Pancreas (tissue), 10 donors: ENCODE measurements around the gene CSTPP1. TPM values are rescaled to one million over a fixed set of nuclear protein-coding genes. Genes with fewer than 3 reads are reported as not detected.

ENCODE experiments used
- ATAC-seq, 4 donors: fragments of 200-7000 bp; cut with Tn5 transposase; one replicate each; pipeline versions ENCODE4 v1.8.0 to v1.9.1; 2020; ENCODE audit warnings: mild to moderate bottlenecking in 4 of 4, moderate library complexity in 4 of 4
- DNase-seq, 6 donors: peaks; one replicate each; pipeline ENCODE4 v3.0.0-alpha.2; 2020
- FAIRE-seq: peaks from 2 replicates; lab custom pipeline; 2012; peaks lifted over from hg19 to GRCh38; lab: Jason Lieb, UNC
- H3K27ac ChIP-seq, 4 donors: fragments of 200-600 bp; sonication (generic); 1 replicate in 3 of 4; 2 replicates in 1 of 4; pipeline versions ENCODE4 v1.5.0 to v1.8.0; 2020
- H3K27me3 ChIP-seq, 4 donors: fragments of 200-600 bp; one replicate each; pipeline ENCODE4 v1.8.0; 2021
- H3K36me3 ChIP-seq, 3 donors: fragments of 200-600 bp; sonication (generic) in 1 of 3; one replicate each; pipeline versions ENCODE4 v1.5.0 to v1.8.0; 2020 to 2021
- H3K4me1 ChIP-seq, 3 donors: fragments of 200-600 bp; one replicate each; pipeline ENCODE4 v1.8.0; 2021
- H3K4me3 ChIP-seq, 4 donors: fragments of 200-600 bp; sonication (generic) in 2 of 4; one replicate each; pipeline versions ENCODE4 v1.5.0 to v1.8.0; 2020 to 2021
- H3K9me3 ChIP-seq, 4 donors: fragments of 200-600 bp; one replicate each; pipeline ENCODE4 v1.8.0; 2021
- CTCF ChIP-seq, 4 donors: fragments of 200-600 bp; sonication (generic) in 3 of 4; IDR thresholded peaks; one replicate each; pipeline versions ENCODE4 v1.5.0 to v1.8.0; 2021; ENCODE audit warnings: antibody characterized with exemption in 4 of 4
- WGBS, 2 donors: extraction: QIAGEN DNeasy Blood & Tissue Kit; methylation state at CpG; one replicate each; pipeline ENCODE4 v1.1.7; 2013; 5-methylcytosine and 5-hydroxymethylcytosine counted together
- intact Hi-C, 3 donors: fragments of 100-400 bp; cut with DNase I; formaldehyde crosslinking; loops; one replicate each; pipeline versions ENCODE4 v1.11.1 to v1.14.2; 2022
- polyA plus RNA-seq, 2 donors: library from polyadenylated mRNA; stranded (reverse); fragments of 200-250 nt; gene quantifications; one replicate each; pipeline ENCODE4 v1.2.3, GENCODE V29; 2013
- total RNA-seq, 6 donors: library from RNA; stranded (reverse); fragmentation: NEBNext Ultra II Directional in 4 of 6; extraction: Animal tissue kit (Norgen Biotek cat#: 25700) in 4 of 6; gene quantifications; one replicate each; pipeline versions ENCODE4 v1.2.1 to v1.2.4, GENCODE V29; 2021 to 2023
- donor health status: healthy with polysubstance abuse.
- donor health status: DM: no; HTN: no; CAD: no; lungs with moderate emphysema.
- donor health status: DM: no; HTN: no; CAD: no.
- donor health status: control.
- donor health status: control.
- donor health status: Bipolar disorder and iron deficiency.
- donor health status: DM: yes; HTN: yes; CAD: no.
- donor health status: DM: no; HTN: no; CAD: no.
- donor health status: DM: no; HTN: no; CAD: no.
- donor health status: DM: yes; HTN: yes; CAD: no.

The CSTPP1 gene
- total and polyA plus RNA-seq, 8 donors, result 9.7 to 23.6 (median 14.0) TPM

- Histone ChIP-seq H3K27me3 (no peaks in the 10 kb centered on the region), H3K4me1 (peaks cover 5 to 25% (median 20%) of the 10 kb centered on the region in 3 donors), H3K4me3 (no peak overlapping the region), H3K36me3 (no peaks in the 10 kb centered on the region), H3K27ac (peak overlapping the region; percentile 32 to 71 (median 58)), H3K9me3 (no peaks in the 10 kb centered on the region)
- ATAC-seq (no peak), DNase-seq (no peak), FAIRE-seq (no peak)
- intact Hi-C loops, result no loop called here
- 56 to 58% methylated on average over 4 of the region's 4 CpGs for WGBS, 2 donors
- no peak for TF ChIP-seq CTCF (IDR thresholded peaks at IDR 0.05)
These were observed 211.7 kb downstream of the CSTPP1 start for GRCh38 chr11:47148270-47148669.

- Histone ChIP-seq H3K36me3 (no peaks in the 10 kb centered on the region), H3K27me3 (no peaks in the 10 kb centered on the region), H3K4me3 (no peak overlapping the region), H3K9me3 (no peaks in the 10 kb centered on the region), H3K27ac (peak overlapping the region; percentile 32 to 71 (median 58)), H3K4me1 (peaks cover 5 to 32% (median 28%) of the 10 kb centered on the region in 3 donors)
- FAIRE-seq, result no peak
- WGBS, 2 donors, result 22 to 26% methylated on average over 10 of the region's 10 CpGs
- DNase-seq, result peak; percentile 80 to 93 (median 87)
- intact Hi-C loops, result no loop called here
- ATAC-seq, result peak; percentile 81 to 85 (median 82)
- no peak for TF ChIP-seq CTCF (IDR thresholded peaks at IDR 0.05)
These were observed 212.5 kb downstream of the CSTPP1 start for GRCh38 chr11:47148903-47149531.

- Histone ChIP-seq H3K36me3 (no peaks in the 10 kb centered on the region), H3K9me3 (no peaks in the 10 kb centered on the region), H3K4me1 (peaks cover 5 to 32% (median 28%) of the 10 kb centered on the region in 3 donors), H3K4me3 (no peak overlapping the region), H3K27ac (peak overlapping the region; percentile 32 to 71 (median 58)), H3K27me3 (no peaks in the 10 kb centered on the region)
- FAIRE-seq (no peak), DNase-seq (no peak), ATAC-seq (no peak)
- intact Hi-C loops, result loop anchor here in 1 of 3 donors (10.0 kb wide), 1 partner anchor 135 kb away; no protein-coding TSS in a partner anchor
- WGBS, 2 donors, result 40 to 46% methylated on average over 2 of the region's 2 CpGs
- no peak for TF ChIP-seq CTCF (IDR thresholded peaks at IDR 0.05)
These were observed 213.2 kb downstream of the CSTPP1 start for GRCh38 chr11:47149782-47150181.

- DNase-seq, result no peak
- WGBS, 2 donors, result 86 to 87% methylated on average over 16 of the region's 16 CpGs
- FAIRE-seq, result no peak
- no peak overlapping the region for H3K4me3 ChIP-seq
- no peak overlapping the region for H3K27ac ChIP-seq
- intact Hi-C loops, result loop anchor here in 1 of 3 donors (10.0 kb wide), 1 partner anchor 138 kb away; no protein-coding TSS in a partner anchor
- H3K27me3 ChIP-seq, result no peaks in the 10 kb centered on the region
- H3K36me3 ChIP-seq, result no peaks in the 10 kb centered on the region
- peaks cover 5 to 32% (median 28%) of the 10 kb centered on the region in 3 donors for H3K4me1 ChIP-seq
- ATAC-seq, result no peak
- TF ChIP-seq CTCF (IDR thresholded peaks at IDR 0.05), result no peak
- H3K9me3 ChIP-seq, result no peaks in the 10 kb centered on the region
These were observed 215.8 kb downstream of the CSTPP1 start for GRCh38 chr11:47152126-47152952.
